Epithelial cell of esophagus (primary cell): ENCODE data around the gene CD200R1L.

Source experiments
- DNase-seq: peaks from one replicate; pipeline ENCODE4 v3.0.0; 2010; ENCODE audit warnings: low read depth
- H3K4me3 ChIP-seq: 2 replicates; pipeline ENCODE4 v1.5.1; 2011; ENCODE audit warnings: mild to moderate bottlenecking, low read length, control low read depth
- TF ChIP-seq, protein P1 (sequence below): IDR thresholded peaks from 2 replicates; pipeline ENCODE4 v1.5.1; 2011; ENCODE audit warnings: low read depth, mild to moderate bottlenecking, low read length, control low read depth, inconsistent platforms; ENCODE audit not compliant: insufficient read depth; ENCODE audit errors: missing control alignments

CD200R1L gene

DNA sequence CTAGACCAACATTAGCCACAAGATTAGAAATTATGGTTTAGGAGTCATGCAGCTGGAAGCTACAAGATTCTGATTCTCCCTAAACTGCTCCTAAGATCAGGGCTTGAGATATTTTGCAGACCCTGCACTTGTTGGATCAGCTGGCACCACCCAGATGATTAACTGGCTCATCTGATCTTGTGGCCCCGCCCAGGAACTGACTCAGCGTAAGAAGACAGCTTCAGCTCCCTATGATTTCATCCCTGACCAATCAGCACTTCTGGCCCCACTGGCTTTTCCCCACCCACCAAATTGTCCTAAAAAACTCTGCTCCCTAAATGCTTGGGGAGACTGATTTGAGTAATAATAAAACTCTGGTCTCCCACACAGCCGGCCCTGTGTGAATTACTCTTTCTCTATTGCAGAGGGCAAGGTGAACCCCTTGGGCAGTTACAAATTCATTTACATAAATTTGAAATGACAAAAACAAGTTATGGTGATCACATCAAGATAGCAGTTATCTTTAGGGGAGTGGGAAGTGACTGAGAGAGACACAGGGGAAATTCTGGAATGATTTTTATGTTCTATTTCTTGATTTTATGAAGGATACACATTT lies 76.5 kb downstream of the CD200R1L start:
- DNase-seq, result peak; percentile 94
- no peak overlapping the region for H3K4me3 ChIP-seq
- TF ChIP-seq, protein P1, sequence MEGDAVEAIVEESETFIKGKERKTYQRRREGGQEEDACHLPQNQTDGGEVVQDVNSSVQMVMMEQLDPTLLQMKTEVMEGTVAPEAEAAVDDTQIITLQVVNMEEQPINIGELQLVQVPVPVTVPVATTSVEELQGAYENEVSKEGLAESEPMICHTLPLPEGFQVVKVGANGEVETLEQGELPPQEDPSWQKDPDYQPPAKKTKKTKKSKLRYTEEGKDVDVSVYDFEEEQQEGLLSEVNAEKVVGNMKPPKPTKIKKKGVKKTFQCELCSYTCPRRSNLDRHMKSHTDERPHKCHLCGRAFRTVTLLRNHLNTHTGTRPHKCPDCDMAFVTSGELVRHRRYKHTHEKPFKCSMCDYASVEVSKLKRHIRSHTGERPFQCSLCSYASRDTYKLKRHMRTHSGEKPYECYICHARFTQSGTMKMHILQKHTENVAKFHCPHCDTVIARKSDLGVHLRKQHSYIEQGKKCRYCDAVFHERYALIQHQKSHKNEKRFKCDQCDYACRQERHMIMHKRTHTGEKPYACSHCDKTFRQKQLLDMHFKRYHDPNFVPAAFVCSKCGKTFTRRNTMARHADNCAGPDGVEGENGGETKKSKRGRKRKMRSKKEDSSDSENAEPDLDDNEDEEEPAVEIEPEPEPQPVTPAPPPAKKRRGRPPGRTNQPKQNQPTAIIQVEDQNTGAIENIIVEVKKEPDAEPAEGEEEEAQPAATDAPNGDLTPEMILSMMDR, result no peak

DNA sequence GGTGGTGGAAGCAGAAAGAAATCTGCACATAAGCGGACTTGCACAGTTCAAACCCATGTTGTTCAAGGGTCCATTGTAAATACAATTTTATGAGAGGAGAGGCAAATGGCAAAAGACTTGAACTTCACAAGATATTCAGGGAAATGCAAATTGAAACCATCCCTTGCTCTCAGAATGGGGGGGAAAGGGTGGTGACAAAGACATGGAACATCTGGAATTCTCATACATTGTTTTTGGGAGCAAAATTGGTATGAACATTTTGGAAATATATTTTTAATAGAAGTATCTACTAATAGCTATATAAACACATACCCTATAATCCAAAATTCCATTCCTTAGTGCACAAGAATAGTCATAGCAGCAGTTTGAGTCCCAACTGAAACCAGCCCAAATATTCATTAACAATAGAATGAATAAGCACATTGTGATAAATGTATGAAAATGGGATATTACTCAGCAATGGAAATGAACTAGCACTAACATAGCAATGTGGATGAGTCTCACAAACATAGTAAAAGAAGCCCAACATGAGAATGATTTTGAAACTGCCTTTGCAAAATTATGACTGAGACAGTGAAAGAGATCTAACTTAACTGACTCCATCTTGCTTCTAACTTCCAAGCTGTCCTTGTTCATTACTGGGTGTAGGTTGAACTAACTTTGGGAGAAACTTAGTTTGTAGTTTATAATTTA lies 77.2 kb downstream of the CD200R1L start:
- DNase-seq, result peak; percentile 73
- H3K4me3 ChIP-seq, result no peak overlapping the region
- TF ChIP-seq, protein P1, result no peak

DNA sequence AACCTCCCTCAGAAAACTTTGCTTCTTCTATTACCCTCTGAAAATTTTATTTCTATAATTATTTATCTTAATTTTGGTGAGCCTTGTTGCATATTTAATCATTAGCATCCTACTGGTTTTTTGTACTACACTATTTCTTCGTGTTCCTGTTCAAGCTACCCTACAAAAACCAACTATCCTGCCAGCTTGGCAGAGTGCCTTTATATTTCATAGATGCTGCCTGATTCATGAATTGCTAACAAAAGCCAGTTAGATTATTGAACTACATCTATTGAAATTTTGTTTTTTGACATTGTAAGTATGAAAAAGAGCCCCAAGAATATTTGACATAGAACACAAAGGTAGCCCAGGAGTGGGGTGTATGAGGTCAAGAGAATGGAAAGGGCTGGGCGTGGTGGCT lies 78.9 kb downstream of the CD200R1L start:
- TF ChIP-seq, protein P1, result no peak
- no peak for DNase-seq
- no peak overlapping the region for H3K4me3 ChIP-seq

DNA sequence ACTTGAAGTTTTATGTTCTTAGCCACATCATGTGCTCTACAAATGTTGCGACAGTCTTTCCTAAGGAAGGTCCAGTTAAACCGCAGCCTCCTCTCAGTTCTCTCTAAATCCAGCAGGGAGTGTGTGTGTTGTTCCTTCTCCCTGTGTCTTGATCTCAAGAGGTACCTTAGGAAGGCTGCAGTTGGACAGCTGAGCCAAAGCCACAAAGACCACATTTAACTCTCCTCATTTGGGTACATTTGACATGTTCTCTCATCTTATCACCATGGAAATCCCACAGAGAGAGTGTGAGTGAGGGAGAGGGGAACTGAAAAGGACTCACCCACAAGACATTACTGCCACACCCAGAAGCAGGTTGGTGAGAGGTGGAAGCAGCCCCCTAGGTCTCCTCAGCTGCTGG lies 79.5 kb downstream of the CD200R1L start:
- DNase-seq, result no peak

More for the DNA sequence above, 79.5 kb downstream of the CD200R1L start:
- TF ChIP-seq, protein P1, result no peak
- H3K4me3 ChIP-seq, result no peak overlapping the region
